HCT116 (cell line): ENCODE results near the gene SLITRK2.

Experiments
- ZNF274 ChIP-seq: fragments of 200-500 bp; sonication (Bioruptor generic); IDR thresholded peaks from 2 replicates; pipeline ENCODE4 v1.6.1; 2014; ENCODE audit warnings: mild to moderate bottlenecking, low read depth, low read length, inconsistent platforms
- TF ChIP-seq, protein P1 (sequence below): IDR thresholded peaks from 2 replicates; pipeline ENCODE4 v1.6.1; 2012
- TF ChIP-seq, protein P2 (sequence below), 3 experiments: fragments of 200-600 bp in 1 of 3; sonication (generic) in 1 of 3; IDR thresholded peaks in 2 of 3; conservative IDR thresholded peaks in 1 of 3; 2 replicates each; pipeline ENCODE4 v1.5.1; 2012 to 2017; ENCODE audit warnings: low read depth in 2 of 3, low read length in 2 of 3, antibody characterized with exemption in 1 of 3, borderline replicate concordance in 1 of 3, control low read depth in 1 of 3, mild to moderate bottlenecking in 1 of 3, mixed read lengths in 1 of 3, mixed run types in 1 of 3, moderate library complexity in 1 of 3; ENCODE audit not compliant: insufficient read depth in 1 of 3

- no peak for TF ChIP-seq ZNF274
- TF ChIP-seq, protein P1, sequence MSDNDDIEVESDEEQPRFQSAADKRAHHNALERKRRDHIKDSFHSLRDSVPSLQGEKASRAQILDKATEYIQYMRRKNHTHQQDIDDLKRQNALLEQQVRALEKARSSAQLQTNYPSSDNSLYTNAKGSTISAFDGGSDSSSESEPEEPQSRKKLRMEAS: no peak
- TF ChIP-seq, protein P2, sequence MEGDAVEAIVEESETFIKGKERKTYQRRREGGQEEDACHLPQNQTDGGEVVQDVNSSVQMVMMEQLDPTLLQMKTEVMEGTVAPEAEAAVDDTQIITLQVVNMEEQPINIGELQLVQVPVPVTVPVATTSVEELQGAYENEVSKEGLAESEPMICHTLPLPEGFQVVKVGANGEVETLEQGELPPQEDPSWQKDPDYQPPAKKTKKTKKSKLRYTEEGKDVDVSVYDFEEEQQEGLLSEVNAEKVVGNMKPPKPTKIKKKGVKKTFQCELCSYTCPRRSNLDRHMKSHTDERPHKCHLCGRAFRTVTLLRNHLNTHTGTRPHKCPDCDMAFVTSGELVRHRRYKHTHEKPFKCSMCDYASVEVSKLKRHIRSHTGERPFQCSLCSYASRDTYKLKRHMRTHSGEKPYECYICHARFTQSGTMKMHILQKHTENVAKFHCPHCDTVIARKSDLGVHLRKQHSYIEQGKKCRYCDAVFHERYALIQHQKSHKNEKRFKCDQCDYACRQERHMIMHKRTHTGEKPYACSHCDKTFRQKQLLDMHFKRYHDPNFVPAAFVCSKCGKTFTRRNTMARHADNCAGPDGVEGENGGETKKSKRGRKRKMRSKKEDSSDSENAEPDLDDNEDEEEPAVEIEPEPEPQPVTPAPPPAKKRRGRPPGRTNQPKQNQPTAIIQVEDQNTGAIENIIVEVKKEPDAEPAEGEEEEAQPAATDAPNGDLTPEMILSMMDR (IDR thresholded peaks at IDR 0.05 in 2 of 3, conservative IDR thresholded peaks at IDR 0.05 in 1 of 3; ENCODE audit: borderline replicate concordance in 1 of 3, insufficient read depth in 1 of 3, low read depth in 2 of 3, low read length in 2 of 3): no peak
These were observed 47.5 kb downstream of the SLITRK2 start for GRCh38 chrX:145865082-145865481.
